ENCODE measurements around the gene SLC12A1. TPM values are rescaled to one million over a fixed set of nuclear protein-coding genes. Genes with fewer than 3 reads are reported as not detected.

SLC12A1 gene
- total RNA-seq, 1 donor from 2014 or later, result not detected

DNA sequence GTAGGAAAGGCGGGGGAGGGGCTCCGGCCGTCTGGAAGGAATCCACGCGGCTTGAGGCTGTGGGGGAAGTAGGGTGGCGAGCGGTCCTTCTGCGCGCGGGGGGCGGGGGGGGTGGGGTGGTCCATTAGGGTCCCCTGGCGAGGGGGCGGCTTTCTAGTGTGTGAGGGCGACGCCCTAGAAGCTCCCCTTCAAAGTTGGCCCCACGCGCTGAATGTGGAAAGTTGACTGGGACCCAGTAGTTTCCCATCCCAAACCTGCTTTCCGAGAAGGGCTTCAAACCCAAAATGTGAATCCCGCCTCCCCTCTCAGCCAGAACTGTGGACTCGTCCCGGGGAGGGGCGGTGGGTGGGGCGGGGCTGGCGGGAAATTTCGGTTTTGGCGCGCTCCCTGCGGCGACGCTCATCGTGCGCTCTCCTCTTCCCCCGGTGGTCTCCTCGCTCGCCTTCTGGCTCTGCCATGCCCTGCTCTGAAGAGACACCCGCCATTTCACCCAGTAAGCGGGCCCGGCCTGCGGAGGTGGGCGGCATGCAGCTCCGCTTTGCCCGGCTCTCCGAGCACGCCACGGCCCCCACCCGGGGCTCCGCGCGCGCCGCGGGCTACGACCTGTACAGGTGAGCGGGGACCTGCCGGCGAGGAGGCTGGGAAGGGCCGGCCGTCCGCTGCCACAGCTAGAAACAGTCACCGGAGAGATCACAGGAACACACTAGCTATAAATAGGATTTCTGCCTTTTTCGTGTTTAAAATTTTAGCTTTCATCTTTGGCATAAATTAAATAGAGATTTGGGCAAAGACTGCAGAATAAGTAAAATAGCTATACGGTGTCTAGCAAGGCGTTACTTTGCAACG lies 125.9 kb downstream of the SLC12A1 start:
- H3K36me3 ChIP-seq (ENCODE audit: control insufficient read depth, insufficient read depth, low read length), result peaks cover 3% of the 10 kb centered on the region
- peak overlapping the region; percentile 99 for H3K4me3 ChIP-seq (ENCODE audit: low read depth, low read length)
- H3K27me3 ChIP-seq (ENCODE audit: control insufficient read depth, insufficient read depth, low read length), result no peaks in the 10 kb centered on the region
- no peak for DNase-seq (ENCODE audit: low read depth)
- TF ChIP-seq, protein P1, sequence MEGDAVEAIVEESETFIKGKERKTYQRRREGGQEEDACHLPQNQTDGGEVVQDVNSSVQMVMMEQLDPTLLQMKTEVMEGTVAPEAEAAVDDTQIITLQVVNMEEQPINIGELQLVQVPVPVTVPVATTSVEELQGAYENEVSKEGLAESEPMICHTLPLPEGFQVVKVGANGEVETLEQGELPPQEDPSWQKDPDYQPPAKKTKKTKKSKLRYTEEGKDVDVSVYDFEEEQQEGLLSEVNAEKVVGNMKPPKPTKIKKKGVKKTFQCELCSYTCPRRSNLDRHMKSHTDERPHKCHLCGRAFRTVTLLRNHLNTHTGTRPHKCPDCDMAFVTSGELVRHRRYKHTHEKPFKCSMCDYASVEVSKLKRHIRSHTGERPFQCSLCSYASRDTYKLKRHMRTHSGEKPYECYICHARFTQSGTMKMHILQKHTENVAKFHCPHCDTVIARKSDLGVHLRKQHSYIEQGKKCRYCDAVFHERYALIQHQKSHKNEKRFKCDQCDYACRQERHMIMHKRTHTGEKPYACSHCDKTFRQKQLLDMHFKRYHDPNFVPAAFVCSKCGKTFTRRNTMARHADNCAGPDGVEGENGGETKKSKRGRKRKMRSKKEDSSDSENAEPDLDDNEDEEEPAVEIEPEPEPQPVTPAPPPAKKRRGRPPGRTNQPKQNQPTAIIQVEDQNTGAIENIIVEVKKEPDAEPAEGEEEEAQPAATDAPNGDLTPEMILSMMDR (IDR thresholded peaks at IDR 0.05; ENCODE audit: insufficient read depth, low read length, poor library complexity, severe bottlenecking), result no peak

DNA sequence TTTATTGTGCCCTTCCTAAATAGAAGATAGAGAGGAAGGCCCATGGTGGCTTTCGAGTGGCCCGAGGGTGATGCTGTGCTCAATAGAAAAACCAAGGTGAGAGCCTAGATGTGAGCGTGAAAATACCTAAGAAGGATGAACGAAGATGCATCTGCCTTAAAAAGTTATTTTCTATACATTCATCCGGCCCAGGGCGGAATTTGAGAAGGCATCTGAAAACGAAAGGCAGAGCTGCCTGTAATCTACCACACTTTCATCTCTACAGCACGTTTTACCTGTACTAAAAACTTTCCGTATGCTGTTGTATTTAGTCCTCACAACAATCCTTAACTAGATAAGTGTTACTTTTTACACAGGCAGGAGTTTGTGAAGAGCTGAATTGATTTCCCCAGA lies 126.5 kb downstream of the SLC12A1 start:
- TF ChIP-seq, protein P1 (IDR thresholded peaks at IDR 0.05; ENCODE audit: insufficient read depth, low read length, poor library complexity, severe bottlenecking), result no peak
- Histone ChIP-seq H3K27me3 (ENCODE audit: control insufficient read depth, insufficient read depth, low read length) (no peaks in the 10 kb centered on the region), H3K4me3 (ENCODE audit: low read depth, low read length) (peak overlapping the region; percentile 99), H3K36me3 (ENCODE audit: control insufficient read depth, insufficient read depth, low read length) (peaks cover 3% of the 10 kb centered on the region)
- no peak for DNase-seq (ENCODE audit: low read depth)

DNA sequence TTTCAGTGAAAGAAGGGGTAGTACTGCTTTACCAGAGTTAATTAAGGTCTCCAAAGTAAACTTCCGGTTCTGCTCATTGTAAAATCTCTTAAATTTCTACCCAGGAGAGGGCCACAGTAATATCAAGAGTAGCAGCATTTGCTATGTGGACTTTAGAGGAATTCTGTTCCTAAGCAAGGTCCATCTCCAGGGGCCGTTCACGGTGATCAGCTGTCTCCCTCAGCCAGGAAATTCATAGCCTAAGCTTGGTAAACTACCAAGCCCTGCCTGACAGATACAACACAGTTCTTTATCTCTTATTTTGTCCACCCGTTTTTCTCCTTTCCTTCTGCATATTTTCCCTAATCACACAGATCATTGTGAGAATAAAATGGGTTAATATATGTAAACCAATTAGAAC lies 127.4 kb downstream of the SLC12A1 start:
- peaks cover 3% of the 10 kb centered on the region for H3K36me3 ChIP-seq (ENCODE audit: control insufficient read depth, insufficient read depth, low read length)
- peak overlapping the region; percentile 3 for H3K4me3 ChIP-seq (ENCODE audit: low read depth, low read length)
- DNase-seq (ENCODE audit: low read depth), result no peak
- TF ChIP-seq, protein P1 (IDR thresholded peaks at IDR 0.05; ENCODE audit: insufficient read depth, low read length, poor library complexity, severe bottlenecking), result no peak
- no peaks in the 10 kb centered on the region for H3K27me3 ChIP-seq (ENCODE audit: control insufficient read depth, insufficient read depth, low read length)

DNA sequence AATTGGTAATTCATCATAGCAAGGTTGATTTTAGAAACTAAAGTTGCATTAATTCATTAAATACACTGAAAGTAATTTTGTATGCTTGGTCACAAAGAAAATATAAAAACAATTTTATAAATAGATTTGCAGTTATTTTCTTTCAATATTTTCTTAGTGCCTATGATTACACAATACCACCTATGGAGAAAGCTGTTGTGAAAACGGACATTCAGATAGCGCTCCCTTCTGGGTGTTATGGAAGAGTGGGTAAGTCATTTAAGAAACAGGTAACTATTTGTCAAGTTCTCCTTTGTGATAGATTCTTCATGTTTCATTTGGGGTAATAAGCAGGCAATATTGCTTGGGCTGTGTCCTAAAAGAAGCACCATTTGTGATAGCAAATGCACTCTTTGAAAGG lies 128.2 kb downstream of the SLC12A1 start:
- TF ChIP-seq, protein P1 (IDR thresholded peaks at IDR 0.05; ENCODE audit: insufficient read depth, low read length, poor library complexity, severe bottlenecking), result no peak
- Histone ChIP-seq H3K4me3 (ENCODE audit: low read depth, low read length) (no peak overlapping the region), H3K27me3 (ENCODE audit: control insufficient read depth, insufficient read depth, low read length) (no peaks in the 10 kb centered on the region), H3K36me3 (ENCODE audit: control insufficient read depth, insufficient read depth, low read length) (peaks cover 3% of the 10 kb centered on the region)
- no peak for DNase-seq (ENCODE audit: low read depth)

DNA sequence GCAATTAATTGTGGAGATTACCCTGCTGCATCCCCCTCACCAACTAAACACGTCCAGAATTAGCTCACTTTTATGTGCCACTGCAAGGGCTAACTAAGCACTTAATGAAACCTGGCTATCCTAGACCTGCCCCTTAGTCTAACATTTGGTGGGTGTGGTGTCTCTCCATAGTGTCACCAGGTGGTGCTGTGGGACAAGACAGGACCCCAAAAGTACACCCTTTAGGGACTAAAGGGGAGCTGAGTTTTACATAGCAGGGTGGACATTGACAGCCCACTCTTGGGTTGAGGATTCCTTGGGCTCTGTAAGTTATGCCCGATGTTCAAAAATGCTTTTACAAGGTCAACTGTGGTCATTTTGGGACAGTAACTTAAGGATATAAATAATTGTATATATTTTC lies 130.8 kb downstream of the SLC12A1 start:
- peaks cover 3% of the 10 kb centered on the region for H3K36me3 ChIP-seq (ENCODE audit: control insufficient read depth, insufficient read depth, low read length)
- no peak for DNase-seq (ENCODE audit: low read depth)
- no peak overlapping the region for H3K4me3 ChIP-seq (ENCODE audit: low read depth, low read length)
- TF ChIP-seq, protein P1 (IDR thresholded peaks at IDR 0.05; ENCODE audit: insufficient read depth, low read length, poor library complexity, severe bottlenecking), result peak; percentile 31
- H3K27me3 ChIP-seq (ENCODE audit: control insufficient read depth, insufficient read depth, low read length), result no peaks in the 10 kb centered on the region

DNA sequence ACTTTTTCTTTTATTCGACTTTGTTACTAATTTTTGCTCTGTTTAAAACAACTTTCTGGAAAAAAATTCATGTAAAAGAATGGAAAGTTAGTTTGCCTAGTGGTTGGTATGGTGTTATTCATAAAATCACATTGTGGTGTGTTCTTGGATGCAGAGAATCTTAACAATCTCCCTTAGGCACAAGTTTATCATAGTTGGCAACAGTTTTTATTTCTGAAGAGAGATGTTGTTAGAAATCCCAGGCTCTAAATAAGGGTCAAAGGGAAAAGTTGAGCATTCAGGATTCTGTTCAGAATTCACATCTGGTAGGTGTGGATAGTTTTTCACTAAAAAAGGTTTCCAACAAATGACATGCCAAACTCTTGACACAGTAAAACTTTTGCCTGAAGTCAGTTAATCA lies 131.5 kb downstream of the SLC12A1 start:
- TF ChIP-seq, protein P1 (IDR thresholded peaks at IDR 0.05; ENCODE audit: insufficient read depth, low read length, poor library complexity, severe bottlenecking), result no peak
- no peaks in the 10 kb centered on the region for H3K27me3 ChIP-seq (ENCODE audit: control insufficient read depth, insufficient read depth, low read length)
- peaks cover 3% of the 10 kb centered on the region for H3K36me3 ChIP-seq (ENCODE audit: control insufficient read depth, insufficient read depth, low read length)
- no peak for DNase-seq (ENCODE audit: low read depth)
- no peak overlapping the region for H3K4me3 ChIP-seq (ENCODE audit: low read depth, low read length)
